Measurements from ENCODE around the gene KPNA3.

DNA sequence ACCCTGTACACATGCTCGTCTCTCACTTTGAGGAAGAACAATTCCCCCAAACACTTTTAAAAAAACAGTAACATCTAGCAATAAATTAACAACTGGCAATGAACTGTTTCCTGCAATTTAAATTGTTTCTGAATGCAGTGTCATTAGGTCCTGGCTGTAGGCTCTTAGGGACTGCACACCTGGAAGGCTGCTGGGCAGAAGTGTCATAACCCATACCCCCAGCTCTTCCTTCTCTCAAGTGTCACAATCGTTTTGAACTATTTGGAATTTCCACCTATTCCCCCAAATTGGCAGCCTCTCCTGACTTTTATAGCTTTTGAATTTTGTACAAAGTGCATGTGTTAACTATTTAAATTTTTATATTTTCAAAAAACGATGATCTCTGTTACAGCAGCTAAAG is 38.2 kb upstream of the KPNA3 start:
- TF ChIP-seq CTCF (IDR thresholded peaks at IDR 0.05; ENCODE audit: low read length) (no peak), EZH2phosphoT487 (IDR thresholded peaks at IDR 0.05; ENCODE audit: low read length) (no peak)
